ENCODE measurements around the gene TAF4.

The TAF4 gene

DNA sequence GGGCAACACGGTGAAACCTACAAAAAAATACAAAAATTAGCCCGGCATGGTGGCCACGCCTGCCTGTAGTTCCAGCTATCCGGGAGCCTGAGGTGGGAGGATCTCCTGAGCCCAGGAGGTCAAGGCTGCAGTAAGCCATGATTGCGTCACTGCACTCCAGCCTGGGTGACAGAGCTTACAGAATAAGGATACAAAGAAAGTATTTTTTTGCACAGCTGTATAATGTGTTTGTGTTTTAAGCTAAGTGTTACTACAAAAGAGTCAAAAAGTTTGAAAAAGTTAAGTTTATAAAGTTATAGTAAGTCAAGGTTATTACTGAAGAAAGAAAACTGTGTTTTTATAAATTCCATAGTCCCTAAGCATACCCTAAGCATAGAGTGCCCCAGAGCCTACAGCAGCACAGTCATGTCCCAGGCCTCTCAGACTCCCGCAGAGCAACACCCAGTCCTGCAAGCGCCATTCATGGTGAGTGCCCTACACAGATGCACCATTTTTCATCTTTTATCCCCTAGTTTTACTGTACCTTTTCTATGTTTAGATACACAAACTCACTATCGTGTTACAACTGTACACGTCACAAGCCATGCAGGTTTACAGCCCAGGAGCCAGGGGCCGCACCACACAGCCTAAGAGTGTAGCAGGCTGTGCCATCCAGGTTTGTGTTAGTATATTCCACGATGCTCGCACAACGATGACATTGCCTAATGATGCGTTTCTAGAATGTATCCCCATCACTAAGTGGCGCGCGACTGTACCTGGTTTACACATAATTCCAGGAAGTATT lies 22.4 kb downstream of the TAF4 start:
- DNase-seq, result no peak

DNA sequence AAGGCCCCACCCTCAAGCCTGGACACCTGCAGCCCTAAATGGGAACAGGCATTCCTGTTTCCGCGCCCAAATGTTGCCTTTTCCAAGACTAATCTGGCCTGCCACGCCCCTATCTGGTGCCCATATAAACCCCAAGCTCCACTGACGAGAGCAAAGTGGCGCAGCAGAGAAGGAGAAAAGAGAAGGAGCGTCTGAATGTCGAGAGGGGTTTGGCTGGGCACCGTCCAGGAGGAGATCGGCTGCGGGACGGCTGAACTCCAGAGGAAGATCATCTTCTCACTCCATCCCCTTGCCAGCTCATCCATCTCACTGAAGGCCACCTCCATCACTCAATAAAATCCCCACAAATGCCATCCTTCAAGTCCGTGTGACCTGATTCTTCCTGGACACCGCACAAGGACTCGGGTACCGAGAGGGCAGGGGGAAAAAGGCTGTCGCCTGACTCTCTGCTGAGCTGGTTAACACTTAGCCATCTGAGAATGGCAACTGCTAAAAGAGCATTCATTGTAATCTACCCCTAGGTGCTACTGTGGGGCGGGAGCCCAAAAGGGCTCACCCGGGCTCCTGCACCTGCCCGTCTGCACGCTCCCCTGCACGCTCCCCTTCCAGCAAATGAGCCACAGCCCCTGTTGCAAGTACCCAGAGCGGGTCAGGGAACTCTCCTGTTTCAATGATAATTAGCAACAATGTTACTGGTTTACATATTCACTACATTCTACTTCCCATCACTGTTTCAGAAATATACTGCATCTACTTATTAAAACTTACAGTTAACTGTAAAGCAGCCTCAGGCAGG lies 23.5 kb downstream of the TAF4 start:
- DNase-seq, result no peak

DNA sequence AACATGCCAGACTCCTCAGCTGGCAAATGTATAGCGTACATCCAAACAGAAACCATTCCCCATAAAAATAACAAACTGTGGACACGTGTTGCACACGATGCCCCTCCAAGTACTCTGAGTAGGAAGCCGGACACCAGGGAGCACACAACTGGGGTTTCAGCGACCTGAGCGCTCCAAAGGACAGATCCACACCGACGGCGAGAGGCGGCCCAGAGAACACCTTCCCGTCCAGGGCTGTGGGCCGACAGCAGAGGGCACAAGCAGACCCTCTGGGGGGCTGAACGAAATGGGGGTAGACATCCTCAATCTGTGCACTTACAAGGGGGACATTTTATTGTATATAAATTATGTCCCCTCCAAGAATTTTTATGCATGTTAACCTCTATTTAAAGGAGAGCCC lies 24.7 kb downstream of the TAF4 start:
- DNase-seq, result no peak

DNA sequence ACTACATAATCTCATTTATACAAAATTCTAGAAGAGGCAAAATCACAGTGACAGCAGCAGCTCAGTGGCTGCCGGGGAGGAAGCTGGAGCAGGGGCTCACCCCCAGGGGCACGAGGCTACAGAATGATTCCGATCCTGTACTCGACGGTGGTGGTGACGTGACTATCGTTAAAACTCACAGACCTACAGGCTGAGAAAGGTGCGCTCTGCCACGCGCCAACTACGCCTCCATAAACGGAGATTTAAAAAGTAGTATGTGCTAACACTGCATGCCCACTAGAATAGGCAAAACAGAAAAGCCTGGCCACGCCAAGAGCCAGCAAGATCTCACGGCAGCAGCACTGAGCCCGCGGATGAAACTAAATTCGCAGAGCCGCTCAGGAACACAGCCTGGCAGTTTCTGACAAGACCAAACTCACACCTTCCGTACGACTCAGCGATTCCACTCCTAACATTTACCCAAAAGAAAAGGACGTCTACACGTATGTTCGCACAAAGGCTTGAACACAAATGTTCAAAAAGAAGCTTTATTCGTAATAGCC lies 25.2 kb downstream of the TAF4 start:
- DNase-seq, result no peak

DNA sequence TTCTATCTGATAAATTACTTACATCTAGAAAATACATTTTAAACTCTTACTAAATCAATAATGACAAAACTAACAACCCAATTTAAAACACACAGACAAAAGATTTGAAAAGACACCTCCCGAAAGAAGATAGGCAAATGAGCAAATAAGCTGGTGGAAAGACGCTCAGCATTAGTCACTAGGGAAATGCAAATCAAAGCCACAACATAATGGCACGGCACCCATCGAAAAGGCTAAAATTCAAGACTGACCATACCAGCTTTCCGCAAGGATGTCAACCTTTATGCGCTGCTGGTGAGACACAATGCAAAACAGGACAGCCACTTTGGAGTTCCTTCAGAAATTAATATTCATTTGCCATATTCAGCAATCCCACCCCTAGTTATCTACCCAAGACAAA lies 25.9 kb downstream of the TAF4 start:
- no peak for DNase-seq

DNA sequence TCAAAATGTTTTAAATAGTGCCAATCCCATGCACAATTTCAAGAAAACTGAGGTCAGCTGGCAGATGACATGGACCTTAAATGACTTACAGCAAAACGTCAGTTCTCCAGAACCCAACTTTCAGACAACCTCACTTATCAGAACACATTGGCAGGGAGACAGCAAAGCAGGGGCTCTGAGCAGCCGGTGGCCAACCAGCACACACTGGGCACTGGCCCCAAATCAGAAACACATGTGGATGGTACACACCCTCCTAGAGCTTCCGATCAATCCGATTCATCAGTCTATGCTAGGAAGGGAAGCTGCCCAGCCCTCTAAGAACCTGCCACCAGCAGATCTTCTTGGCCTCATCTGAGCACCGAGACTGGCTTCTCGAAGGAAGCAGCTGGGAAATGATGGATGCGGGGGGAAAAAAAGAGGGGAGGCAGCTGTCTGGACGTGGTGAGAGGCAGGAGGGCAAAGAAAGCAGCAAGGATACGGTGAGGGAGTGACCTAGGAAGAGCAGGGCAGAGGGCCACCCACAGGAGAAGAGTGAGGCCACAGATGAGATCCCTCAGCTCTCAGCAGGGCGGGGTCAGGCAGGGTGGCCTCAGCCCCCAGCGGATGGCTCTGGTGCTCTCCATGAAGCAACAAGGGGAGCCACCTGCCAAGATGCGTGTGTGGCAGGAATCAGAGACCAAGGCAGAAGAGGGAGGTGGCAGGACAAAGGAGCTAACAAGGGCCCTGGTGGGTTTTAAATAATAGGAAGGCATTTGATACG lies 32.9 kb downstream of the TAF4 start:
- no peak for DNase-seq

DNA sequence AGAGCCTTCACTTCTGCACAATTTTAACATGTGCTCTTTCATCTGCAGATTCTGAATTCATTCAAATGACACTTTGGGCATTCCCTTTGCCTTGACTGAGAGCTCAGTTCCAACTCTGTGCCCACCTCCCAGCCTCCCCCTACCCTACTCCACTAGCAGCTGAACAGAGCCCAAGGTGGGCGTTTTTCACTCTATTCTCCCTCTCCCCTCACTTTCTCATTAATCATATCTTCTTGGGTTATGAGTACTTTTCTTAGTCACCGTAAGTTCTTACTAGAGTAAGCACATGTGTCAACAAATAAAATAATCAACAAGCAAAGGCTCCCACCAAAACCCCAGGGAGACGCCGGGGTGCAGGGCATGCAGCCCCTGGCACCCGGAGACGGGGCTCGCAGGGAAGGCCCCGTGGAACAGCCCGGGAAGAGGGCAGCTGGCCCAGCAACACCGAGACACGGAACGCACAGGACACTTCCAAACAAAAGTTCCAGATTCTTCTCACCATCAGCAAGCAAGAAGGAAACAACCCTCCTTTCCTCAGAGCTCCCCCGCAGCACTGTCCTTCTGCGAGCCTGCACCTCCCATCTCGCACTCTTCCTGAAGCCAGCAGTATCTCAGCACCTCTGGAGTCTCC lies 34.1 kb downstream of the TAF4 start:
- no peak for DNase-seq

DNA sequence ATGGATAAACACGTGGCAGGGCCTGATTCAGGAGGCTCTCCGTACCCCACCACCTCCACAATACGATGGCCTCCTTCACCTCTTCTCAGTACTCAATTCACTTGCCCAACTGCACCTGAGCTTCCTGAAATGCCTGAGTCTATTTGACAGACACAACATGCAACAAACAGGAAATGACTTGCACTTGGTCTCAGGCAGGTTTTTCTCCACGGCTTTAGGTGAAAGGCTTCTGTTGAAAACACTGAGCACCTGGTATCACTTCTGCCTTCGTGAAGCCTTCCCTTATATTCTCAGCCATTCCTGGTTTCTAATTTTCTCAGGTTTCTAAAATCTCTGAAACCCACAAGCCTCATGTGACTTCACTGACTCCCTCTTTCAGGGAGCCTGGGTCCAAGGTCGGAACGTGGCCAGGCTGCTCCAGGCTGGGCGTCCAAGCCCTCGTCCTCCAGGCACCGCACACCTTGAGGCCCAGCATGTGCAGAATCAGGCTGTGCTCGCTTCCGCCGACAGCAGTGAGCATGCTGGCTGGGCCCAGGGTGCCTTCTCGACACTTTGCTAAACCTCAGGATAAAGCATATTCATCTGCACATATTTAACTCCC lies 34.7 kb downstream of the TAF4 start:
- no peak for DNase-seq

DNA sequence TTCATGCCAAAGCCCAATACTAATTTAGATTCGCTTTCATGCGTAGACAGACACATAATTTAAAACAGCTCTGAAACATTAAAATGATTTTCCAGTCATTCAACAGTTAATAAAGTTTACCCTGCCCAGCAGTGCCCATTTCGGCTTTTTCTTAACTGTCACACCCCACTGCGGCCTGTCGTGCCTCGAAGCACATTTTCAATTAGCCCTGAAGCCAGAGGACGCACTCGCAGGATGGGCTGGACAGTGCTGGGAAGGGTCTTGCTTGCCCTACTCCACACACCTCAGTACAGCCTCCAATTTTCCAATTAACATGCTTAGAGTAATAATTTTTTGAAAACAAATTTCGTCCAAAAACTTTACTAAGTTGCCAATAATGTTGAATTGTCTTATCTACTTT lies 35.3 kb downstream of the TAF4 start:
- no peak for DNase-seq

DNA sequence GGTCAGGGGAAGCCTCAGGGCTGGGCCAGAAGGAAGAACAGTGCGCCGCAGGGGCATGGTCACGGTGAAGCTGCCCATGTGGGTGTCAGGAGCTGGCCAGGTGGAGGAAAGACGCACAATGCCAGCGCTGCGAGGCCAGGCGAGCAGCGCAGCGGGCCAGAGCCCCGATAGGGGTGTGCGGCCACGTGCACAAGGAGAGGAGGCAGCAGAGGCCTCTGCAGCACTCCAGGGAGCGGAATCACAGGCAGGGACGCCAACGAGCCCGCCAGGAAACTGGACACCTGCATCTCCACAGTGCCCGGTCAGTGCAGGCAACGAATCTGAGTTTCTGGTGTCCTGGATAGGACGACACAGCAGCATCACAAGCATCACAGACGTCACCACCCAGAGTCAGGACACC lies 35.7 kb downstream of the TAF4 start:
- DNase-seq, result no peak

DNA sequence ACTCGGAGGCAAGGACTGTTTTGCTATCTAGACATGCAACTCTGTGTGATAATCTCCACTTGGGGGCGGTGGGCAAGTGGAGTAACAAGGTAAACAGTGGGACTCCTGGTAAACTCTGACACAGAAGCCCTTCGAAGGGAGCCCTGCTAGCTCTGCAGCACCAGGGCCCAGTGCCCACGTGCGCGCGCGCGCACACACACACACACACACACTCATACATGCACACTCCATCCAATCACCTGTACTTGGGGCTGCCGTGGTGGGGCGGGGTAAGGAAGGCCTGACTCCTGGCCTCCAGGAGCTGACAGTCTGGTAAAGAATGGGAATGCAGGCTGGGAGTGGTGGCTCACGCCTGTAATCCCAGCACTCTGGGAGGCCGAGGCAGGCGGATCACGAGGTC lies 36.4 kb downstream of the TAF4 start:
- DNase-seq, result no peak

DNA sequence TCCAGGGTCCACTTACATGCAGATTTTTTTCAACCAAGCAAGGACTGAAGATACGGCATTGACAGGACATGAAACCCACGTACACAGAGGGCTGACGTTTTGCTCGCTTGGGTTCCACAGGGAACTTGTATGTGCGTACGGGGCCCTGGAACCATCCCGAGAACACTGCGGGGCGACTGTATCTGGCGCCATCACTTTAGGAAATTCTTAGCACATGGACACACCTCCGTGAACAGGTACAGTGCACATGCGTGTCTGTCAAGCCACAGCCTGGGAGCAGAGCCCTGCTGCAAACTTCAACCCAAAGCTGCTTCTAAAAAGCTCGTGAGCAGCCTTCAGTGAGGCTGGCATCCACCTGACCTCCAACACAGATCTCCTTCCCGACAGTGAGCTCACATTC lies 37.3 kb downstream of the TAF4 start:
- no peak for DNase-seq

DNA sequence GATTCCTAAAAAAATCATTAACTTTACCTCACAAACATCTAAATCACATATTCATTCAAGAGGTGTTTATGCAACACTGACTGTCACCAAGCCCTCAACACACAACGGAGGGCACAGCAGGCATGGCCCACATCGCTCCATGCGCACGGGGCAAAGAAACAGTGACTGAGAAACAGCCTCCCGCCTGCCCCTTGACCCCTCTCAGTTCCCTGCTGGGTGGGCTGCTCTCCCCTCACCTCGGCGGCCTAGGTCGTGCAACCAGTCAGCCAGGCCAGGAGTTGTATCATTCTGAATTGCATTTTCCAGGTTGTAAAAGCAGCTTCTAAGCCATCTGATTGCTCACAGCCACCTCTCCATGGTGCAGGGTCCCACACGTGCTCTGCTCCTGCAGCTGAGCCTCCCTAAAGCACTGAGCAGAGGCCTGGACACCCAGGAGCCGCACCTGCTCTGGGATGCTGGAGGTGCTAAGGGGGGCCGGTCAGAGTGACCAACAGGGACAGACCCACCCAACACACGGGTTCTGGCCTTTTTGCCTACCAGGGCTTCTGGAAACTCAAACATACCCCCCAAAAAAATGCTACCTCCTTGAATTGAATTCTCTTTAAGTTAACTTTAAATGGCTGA lies 37.9 kb downstream of the TAF4 start:
- no peak for DNase-seq

DNA sequence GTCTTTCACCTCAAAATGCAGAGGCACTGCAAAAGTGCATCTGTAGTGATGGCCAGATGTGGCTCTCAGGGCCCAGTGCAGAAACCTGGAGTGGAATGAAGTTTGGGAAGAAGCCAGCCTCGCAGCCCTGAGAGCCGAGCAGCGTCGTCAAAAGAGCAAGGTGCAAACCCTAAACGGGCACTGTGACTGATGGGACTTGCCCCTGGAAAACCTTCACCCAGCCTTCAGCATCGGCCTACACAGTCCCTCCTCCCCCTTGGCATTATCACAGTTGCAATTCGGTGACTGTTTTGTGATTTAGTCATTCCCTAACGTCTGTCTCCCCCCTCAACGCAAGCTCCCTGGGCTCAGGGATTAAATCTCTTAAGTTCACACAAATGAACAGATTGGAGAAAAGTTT lies 38.6 kb downstream of the TAF4 start:
- no peak for DNase-seq

DNA sequence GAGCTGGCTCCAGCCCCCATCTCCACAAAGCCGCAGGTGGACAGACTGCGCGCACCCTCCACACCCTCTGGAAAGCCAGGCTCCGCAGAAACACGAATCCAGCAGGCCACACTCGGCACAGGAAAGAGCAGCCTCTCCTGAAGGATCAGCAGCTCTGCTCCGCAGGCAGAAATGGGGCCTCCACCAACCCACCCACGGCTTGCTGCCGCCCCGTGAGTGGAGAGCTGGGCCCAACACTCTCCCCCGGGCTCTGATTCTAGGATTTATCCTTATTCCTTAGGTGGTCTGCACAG lies 39.2 kb downstream of the TAF4 start:
- DNase-seq, result no peak

DNA sequence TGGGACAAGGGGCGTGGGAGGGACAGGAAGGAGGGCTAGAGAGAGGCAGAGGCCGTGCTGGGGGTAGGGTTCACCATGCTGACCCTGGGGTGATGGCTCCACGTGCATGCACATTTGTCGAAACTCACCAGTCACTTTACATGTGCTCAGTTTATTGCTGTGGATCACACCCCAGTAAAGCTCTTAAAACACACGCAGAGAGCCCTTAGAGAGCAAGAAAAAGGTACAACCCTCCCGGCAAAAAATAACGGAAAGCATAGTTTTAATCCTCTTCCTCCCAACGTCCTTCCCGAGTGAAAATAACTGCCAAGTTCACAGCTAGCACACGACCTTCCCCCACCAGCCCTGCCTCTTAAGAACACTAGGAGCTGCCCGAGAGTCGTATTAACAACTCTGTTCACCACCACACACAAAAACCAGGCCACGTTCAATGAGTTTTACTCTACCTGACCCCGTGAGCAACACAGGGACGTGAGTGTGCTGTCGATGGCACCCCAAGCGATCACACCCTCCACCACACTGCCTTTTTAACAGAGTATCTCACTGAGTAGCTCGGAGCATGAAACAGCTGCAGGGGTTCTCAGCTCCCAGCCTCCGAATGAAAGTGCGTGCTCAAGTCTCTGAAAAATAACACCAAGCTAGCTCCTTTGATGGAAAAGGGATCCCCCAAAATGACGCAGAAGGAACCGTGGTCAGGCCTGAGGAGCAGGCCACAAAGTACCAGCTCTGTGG lies 39.7 kb downstream of the TAF4 start:
- DNase-seq, result peak; percentile 11

DNA sequence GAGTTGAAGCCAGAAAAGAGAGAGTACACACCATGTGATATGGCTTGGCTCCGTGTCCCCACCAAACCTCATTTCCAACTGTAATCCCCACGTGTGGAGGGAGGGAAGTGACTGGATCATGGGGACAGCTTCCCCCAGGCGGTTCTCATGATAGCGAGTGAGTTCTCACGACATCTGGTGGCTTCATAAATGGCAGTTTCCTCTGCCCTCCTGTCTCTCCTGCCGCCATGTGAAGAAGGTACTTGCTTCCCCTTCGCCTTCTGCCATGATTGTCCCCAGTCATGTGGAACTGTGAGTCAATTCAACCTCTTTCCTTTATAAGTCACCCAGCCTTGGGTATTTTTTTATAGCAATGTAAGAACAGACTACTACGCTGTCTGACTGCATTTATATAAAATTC lies 40.3 kb downstream of the TAF4 start:
- DNase-seq, result no peak

DNA sequence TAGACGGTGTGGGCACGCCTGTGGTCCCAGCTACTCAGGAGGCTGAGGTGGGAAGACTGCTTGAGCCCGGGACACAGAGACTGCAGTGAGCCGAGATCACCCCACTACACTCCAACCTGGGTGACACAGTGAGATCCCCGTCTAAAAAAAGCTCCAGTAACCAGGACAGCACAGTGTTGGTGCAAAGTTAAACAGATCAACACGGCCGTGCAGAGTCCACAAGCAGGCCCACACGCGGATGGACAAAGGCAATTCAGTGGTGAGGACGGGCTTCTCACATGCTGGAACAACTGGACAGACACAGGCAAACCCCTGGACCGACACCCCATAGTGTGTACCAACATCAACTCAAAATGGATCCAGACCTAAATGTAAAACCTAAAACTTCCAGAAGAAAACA lies 41.7 kb downstream of the TAF4 start:
- DNase-seq, result no peak

DNA sequence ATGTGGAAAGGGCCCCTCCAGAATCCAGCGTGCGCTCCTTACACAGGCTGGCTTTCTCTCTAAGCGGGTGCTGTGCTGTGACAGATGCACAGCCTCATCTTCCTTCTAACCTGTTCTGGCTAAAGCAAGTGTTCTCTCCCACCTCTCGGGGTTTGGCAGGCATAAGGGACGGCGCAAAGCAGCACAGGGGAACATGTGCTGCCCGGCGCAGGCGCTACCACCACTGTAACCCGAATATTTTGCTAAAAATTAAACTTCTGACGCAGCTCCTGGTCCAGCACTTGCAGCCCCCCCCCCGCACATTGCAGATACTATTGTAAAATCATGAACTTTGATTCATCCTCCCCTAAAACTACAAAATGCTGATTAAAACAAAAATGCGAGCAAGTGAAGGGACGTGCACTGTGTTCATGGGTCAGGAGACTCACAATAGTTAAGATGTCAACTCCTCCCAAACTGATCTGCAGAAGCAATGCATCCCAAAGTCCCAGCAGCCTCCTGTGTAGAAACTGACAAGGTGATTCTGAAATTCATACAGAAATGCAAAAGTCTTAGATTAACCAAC lies 43.0 kb downstream of the TAF4 start:
- no peak for DNase-seq

DNA sequence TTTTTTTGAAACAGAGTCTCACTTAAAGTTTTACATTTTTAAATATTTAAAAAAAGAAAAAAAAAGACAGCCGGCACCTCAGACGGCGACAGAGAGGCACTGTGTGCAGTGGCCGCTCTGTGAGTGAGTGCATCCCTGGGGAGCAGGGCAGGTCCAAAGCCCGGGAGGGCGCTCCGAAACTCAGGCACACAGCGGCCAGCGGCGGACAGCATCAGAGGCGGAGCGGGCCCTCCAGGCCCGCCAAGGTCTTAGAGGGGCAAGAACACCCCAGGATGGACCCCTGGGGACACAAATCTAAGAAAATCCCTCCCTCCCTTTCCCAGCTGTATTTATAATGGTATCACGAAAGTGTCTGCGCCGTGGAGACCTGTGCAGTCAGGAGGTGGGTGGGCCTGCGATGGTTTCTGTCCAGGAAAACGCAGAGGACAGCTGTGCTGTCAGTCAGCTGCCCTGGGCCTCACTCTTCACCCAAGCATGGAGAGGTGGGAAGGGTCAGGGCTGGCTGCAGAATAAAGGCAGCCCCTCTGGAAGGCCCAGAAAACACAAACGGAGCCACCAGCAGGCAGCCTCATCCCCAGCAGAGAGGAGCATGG lies 43.8 kb downstream of the TAF4 start:
- no peak for DNase-seq

Measured in NCI-H2227 treated with DMSO at 0.1 percent for 48 hours (cell line).